8988T (cell line): Measurements from ENCODE around the gene CTDSPL.

Experiments used
- DNase-seq: peaks from one replicate; pipeline ENCODE4 v3.0.0; 2011

CTDSPL gene

GRCh38 chr3:37991109-37991508 is 129.4 kb downstream of the CTDSPL start:
- no peak for DNase-seq

- no peak for DNase-seq
Observed at GRCh38 chr3:37991823-37992222, 130.1 kb downstream of the CTDSPL start.

GRCh38 chr3:37992271-37993066 is 130.8 kb downstream of the CTDSPL start:
- no peak for DNase-seq

- DNase-seq, result no peak
Observed at GRCh38 chr3:37993067-37993455, 131.4 kb downstream of the CTDSPL start.

- DNase-seq, result no peak
Observed at GRCh38 chr3:37993460-37993819, 131.8 kb downstream of the CTDSPL start.

- DNase-seq, result no peak
Observed at GRCh38 chr3:37993820-37994638, 132.3 kb downstream of the CTDSPL start.

GRCh38 chr3:37994639-37994972 is 132.9 kb downstream of the CTDSPL start:
- DNase-seq, result no peak

GRCh38 chr3:37995652-37996641 is 134.3 kb downstream of the CTDSPL start:
- DNase-seq, result no peak

GRCh38 chr3:37996785-37997301 is 135.2 kb downstream of the CTDSPL start:
- peak; percentile 88 for DNase-seq

GRCh38 chr3:37997342-37997741 is 135.7 kb downstream of the CTDSPL start:
- no peak for DNase-seq

GRCh38 chr3:37997791-37998370 is 136.2 kb downstream of the CTDSPL start:
- no peak for DNase-seq

GRCh38 chr3:37999836-38000235 is 138.2 kb downstream of the CTDSPL start:
- DNase-seq, result no peak

- DNase-seq, result no peak
Observed at GRCh38 chr3:38000242-38000916, 138.7 kb downstream of the CTDSPL start.

GRCh38 chr3:38000965-38001455 is 139.3 kb downstream of the CTDSPL start:
- DNase-seq, result no peak

- DNase-seq, result no peak
Observed at GRCh38 chr3:38001456-38002081, 139.9 kb downstream of the CTDSPL start.

- DNase-seq, result no peak
Observed at GRCh38 chr3:38002291-38002876, 140.7 kb downstream of the CTDSPL start.

- no peak for DNase-seq
Observed at GRCh38 chr3:38002940-38003339, 141.3 kb downstream of the CTDSPL start.

- peak; percentile 84 for DNase-seq
Observed at GRCh38 chr3:38003371-38003816, 141.7 kb downstream of the CTDSPL start.

- no peak for DNase-seq
Observed at GRCh38 chr3:38003817-38004414, 142.2 kb downstream of the CTDSPL start.

- DNase-seq, result peak; percentile 77
Observed at GRCh38 chr3:38004415-38005075, 142.9 kb downstream of the CTDSPL start.
